ENCODE measurements around the gene DGKI. TPM values are rescaled to one million over a fixed set of nuclear protein-coding genes. Genes with fewer than 3 reads are reported as not detected.

DGKI gene
- total RNA-seq, 4 donors from 2014 or later, result 0.64 to 1.2 (median 1.00) TPM; not detected in 1

- Histone ChIP-seq H3K9me3 (no peaks in the 10 kb centered on the region), H3K4me1 (no peaks in the 10 kb centered on the region), H3K27me3 (no peaks in the 10 kb centered on the region), H3K27ac (no peak overlapping the region), H3K4me3 (no peak overlapping the region), H3K36me3 (no peaks in the 10 kb centered on the region)
- TF ChIP-seq POLR2A (IDR thresholded peaks at IDR 0.05) (no peak), POLR2AphosphoS5 (IDR thresholded peaks at IDR 0.05) (no peak), EP300 (IDR thresholded peaks at IDR 0.05; ENCODE audit: low read depth) (no peak)
- TF ChIP-seq, protein P1, sequence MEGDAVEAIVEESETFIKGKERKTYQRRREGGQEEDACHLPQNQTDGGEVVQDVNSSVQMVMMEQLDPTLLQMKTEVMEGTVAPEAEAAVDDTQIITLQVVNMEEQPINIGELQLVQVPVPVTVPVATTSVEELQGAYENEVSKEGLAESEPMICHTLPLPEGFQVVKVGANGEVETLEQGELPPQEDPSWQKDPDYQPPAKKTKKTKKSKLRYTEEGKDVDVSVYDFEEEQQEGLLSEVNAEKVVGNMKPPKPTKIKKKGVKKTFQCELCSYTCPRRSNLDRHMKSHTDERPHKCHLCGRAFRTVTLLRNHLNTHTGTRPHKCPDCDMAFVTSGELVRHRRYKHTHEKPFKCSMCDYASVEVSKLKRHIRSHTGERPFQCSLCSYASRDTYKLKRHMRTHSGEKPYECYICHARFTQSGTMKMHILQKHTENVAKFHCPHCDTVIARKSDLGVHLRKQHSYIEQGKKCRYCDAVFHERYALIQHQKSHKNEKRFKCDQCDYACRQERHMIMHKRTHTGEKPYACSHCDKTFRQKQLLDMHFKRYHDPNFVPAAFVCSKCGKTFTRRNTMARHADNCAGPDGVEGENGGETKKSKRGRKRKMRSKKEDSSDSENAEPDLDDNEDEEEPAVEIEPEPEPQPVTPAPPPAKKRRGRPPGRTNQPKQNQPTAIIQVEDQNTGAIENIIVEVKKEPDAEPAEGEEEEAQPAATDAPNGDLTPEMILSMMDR (IDR thresholded peaks at IDR 0.05), result no peak
- in situ Hi-C loops (cut with MboI; ENCODE audit: low pct_ligation_motif_present in 1 of 4, low pct_unique_long_range_greater_than_20kb in 1 of 4, low sequenced_read_pairs in 3 of 4), result no loop called here
- 56 to 58% methylated on average over 4 of the region's 4 CpGs for WGBS, 2 donors (ENCODE audit: low coverage in 1 of 2)
- no peak for DNase-seq
- intact Hi-C loops (cut with DNase I; ENCODE audit: low total_unique reads), result no loop called here
Measured at GRCh38 chr7:137774793-137775201, 72.0 kb downstream of the DGKI start.

DNA sequence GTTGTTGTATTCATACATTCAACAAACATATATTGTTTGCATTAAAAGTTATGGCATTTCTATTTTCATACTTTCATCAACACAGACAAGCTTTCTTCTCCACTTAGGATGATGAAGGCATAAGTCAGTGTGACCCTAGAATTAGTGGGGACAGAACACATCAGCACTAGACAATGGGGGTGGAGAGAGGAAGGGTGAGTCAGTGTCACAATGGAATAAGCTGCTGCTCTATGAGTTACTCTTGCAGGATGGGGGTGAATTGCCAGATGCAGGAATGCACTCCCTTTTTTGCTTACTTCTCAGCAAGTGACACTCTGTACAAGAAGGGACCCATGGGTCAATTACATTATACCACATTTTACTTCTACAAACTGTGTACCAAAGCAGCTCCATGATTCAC is 74.0 kb downstream of the DGKI start:
- H3K27me3 ChIP-seq, result no peaks in the 10 kb centered on the region
- H3K9me3 ChIP-seq, result no peaks in the 10 kb centered on the region
- no peak overlapping the region for H3K27ac ChIP-seq
- in situ Hi-C loops (cut with MboI; ENCODE audit: low pct_ligation_motif_present in 1 of 4, low pct_unique_long_range_greater_than_20kb in 1 of 4, low sequenced_read_pairs in 3 of 4), result no loop called here
- no peak overlapping the region for H3K4me3 ChIP-seq
- H3K36me3 ChIP-seq, result no peaks in the 10 kb centered on the region
- no peak for TF ChIP-seq EP300 (IDR thresholded peaks at IDR 0.05; ENCODE audit: low read depth)
- TF ChIP-seq, protein P1 (IDR thresholded peaks at IDR 0.05), result no peak
- no peak for TF ChIP-seq POLR2A (IDR thresholded peaks at IDR 0.05)
- TF ChIP-seq POLR2AphosphoS5 (IDR thresholded peaks at IDR 0.05), result no peak
- intact Hi-C loops (cut with DNase I; ENCODE audit: low total_unique reads), result no loop called here
- no peaks in the 10 kb centered on the region for H3K4me1 ChIP-seq
- no peak for DNase-seq

DNA sequence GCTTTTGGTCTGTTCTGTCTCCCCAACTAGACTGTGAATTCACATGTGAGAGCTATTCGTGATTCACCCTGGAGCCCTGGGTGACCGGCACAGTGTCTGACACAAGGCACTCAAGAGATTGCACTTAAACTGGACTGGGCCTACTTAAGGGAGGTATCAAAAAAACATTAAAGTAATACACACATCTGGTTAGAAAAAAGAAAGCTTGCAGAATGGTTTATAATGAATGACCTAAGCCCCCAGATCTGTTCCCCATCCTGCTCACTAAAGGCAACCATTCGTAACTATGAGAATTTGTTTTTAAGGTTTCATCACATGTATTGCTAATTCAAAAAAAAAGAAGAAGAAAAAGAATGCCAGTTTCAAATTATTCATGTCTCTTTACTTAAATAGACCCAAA is 74.5 kb downstream of the DGKI start:
- 60 to 75% methylated on average over 2 to 3 of the region's 3 CpGs for WGBS, 2 donors (ENCODE audit: low coverage in 1 of 2)
- Histone ChIP-seq H3K27me3 (no peaks in the 10 kb centered on the region), H3K27ac (no peak overlapping the region), H3K4me3 (no peak overlapping the region), H3K4me1 (no peaks in the 10 kb centered on the region), H3K9me3 (no peaks in the 10 kb centered on the region), H3K36me3 (no peaks in the 10 kb centered on the region)
- DNase-seq, result no peak
- in situ Hi-C loops (cut with MboI; ENCODE audit: low pct_ligation_motif_present in 1 of 4, low pct_unique_long_range_greater_than_20kb in 1 of 4, low sequenced_read_pairs in 3 of 4), result no loop called here
- intact Hi-C loops (cut with DNase I; ENCODE audit: low total_unique reads), result no loop called here
- TF ChIP-seq EP300 (IDR thresholded peaks at IDR 0.05; ENCODE audit: low read depth), result no peak
- no peak for TF ChIP-seq POLR2A (IDR thresholded peaks at IDR 0.05)
- TF ChIP-seq, protein P1 (IDR thresholded peaks at IDR 0.05), result no peak
- TF ChIP-seq POLR2AphosphoS5 (IDR thresholded peaks at IDR 0.05), result no peak

- Histone ChIP-seq H3K4me3 (no peak overlapping the region), H3K27ac (no peak overlapping the region), H3K9me3 (no peaks in the 10 kb centered on the region), H3K36me3 (no peaks in the 10 kb centered on the region), H3K4me1 (no peaks in the 10 kb centered on the region), H3K27me3 (no peaks in the 10 kb centered on the region)
- no peak for DNase-seq
- TF ChIP-seq, protein P1 (IDR thresholded peaks at IDR 0.05), result no peak
- TF ChIP-seq POLR2A (IDR thresholded peaks at IDR 0.05) (no peak), EP300 (IDR thresholded peaks at IDR 0.05; ENCODE audit: low read depth) (no peak)
- intact Hi-C loops (cut with DNase I; ENCODE audit: low total_unique reads) (no loop called here), in situ Hi-C loops (cut with MboI; ENCODE audit: low pct_ligation_motif_present in 1 of 4, low pct_unique_long_range_greater_than_20kb in 1 of 4, low sequenced_read_pairs in 3 of 4) (no loop called here)
- 68 to 70% methylated on average over 6 to 7 of the region's 7 CpGs for WGBS, 2 donors (ENCODE audit: low coverage in 1 of 2)
Measured at GRCh38 chr7:137771679-137772078, 75.1 kb downstream of the DGKI start.
